Duodenal mucosa (tissue), 2 donors: ENCODE data around the gene BMPR1B.

ENCODE experiments used
- H3K27ac ChIP-seq: one replicate; pipeline ENCODE4 v1.7.0; 2013; ENCODE audit warnings: low read depth, low read length
- H3K27me3 ChIP-seq, 2 donors: one replicate each; pipeline ENCODE4 v1.7.0; 2013; ENCODE audit warnings: low read length in 2 of 2, control low read depth in 1 of 2; ENCODE audit not compliant: insufficient read depth in 2 of 2, control insufficient read depth in 1 of 2
- H3K36me3 ChIP-seq, 2 donors: one replicate each; pipeline ENCODE4 v1.7.0; 2013; ENCODE audit warnings: low read length in 2 of 2, control low read depth in 1 of 2; ENCODE audit not compliant: insufficient read depth in 2 of 2, control insufficient read depth in 1 of 2
- H3K4me1 ChIP-seq, 2 donors: one replicate each; pipeline ENCODE4 v1.7.0; 2013; ENCODE audit warnings: low read length in 2 of 2, control low read depth in 1 of 2; ENCODE audit not compliant: insufficient read depth in 2 of 2, control insufficient read depth in 1 of 2
- H3K4me3 ChIP-seq, 2 donors: one replicate each; pipeline ENCODE4 v1.7.0; 2013; ENCODE audit warnings: low read length in 2 of 2, low read depth in 1 of 2
- H3K9ac ChIP-seq, 2 donors: one replicate each; pipeline ENCODE4 v1.7.0; 2013; ENCODE audit warnings: low read length in 2 of 2, low read depth in 1 of 2
- H3K9me3 ChIP-seq, 2 donors: one replicate each; pipeline ENCODE4 v1.7.0; 2013; ENCODE audit warnings: low read length in 2 of 2, control low read depth in 1 of 2; ENCODE audit not compliant: control insufficient read depth in 1 of 2

BMPR1B gene

DNA sequence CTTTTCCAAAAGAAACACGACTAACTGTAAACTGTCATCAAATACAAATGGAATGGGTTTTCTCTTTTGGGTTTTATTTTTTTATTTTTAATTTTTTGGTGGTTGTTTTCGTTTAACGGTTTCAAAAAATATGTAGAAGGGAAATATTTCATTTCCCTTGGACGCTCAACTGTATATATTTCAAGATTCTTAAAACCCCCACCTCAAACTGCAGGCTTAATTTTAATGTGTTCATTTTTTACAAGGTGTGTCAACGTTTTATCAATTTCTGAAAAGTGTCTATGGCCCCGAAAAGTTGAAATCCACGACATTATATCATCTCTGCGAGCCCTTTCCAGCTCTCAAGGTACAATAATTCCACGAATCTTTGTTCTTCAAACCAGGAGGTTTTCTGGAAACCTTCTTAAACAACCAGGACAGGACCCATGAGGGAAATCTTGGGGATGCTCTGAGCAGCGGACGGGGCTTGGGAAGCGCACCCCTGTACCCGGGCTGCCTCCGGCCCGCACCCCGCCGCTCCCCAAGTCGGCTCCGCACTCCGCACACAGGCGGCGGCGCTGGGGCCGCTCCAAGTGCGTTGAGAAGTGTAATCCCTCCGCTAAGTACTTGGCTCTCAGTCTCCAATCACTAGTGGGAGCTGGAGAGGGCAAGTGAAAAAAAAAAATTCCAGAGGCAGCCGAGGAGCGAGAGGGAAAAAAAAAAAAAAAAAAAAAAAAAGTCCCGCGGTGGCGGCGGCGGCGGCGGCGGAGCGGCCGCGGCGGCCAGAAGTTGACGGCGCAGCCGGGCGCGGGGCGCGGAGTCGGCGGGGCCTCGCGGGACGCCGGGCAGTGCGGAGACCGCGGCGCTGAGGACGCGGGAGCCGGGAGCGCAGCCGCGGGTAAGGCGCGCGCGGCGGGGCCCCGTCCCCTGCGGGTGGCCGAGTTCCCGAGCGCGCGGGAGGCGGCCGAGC lies at the start of gene BMPR1B:
BMPR1B (plus strand) TSS at position 764 of the 949 bp plus-strand sequence. CDS start 346,470 bp downstream, outside the sequence.
- Histone ChIP-seq H3K4me3 (peak within 1 kb of the TSS; percentile 35 to 48), H3K27me3 (peaks cover 67 to 68% of the 10 kb centered on the region in 2 donors), H3K27ac (no peak within 1 kb of the TSS), H3K9me3 (no peaks in the 10 kb centered on the region), H3K4me1 (peaks cover 3 to 7% of the 10 kb centered on the region in 2 donors), H3K36me3 (no peaks in the 10 kb centered on the region), H3K9ac (no peak within 1 kb of the TSS)

GRCh38 chr4:94711635-94712034 lies 46.1 kb upstream of the BMPR1B start:
- H3K4me1 ChIP-seq: no peaks in the 10 kb centered on the region
- H3K27ac ChIP-seq: no peak overlapping the region
- no peak overlapping the region for H3K4me3 ChIP-seq
- H3K36me3 ChIP-seq: no peaks in the 10 kb centered on the region
- no peak overlapping the region for H3K9ac ChIP-seq
- H3K9me3 ChIP-seq: no peaks in the 10 kb centered on the region
- no peaks in the 10 kb centered on the region for H3K27me3 ChIP-seq

DNA sequence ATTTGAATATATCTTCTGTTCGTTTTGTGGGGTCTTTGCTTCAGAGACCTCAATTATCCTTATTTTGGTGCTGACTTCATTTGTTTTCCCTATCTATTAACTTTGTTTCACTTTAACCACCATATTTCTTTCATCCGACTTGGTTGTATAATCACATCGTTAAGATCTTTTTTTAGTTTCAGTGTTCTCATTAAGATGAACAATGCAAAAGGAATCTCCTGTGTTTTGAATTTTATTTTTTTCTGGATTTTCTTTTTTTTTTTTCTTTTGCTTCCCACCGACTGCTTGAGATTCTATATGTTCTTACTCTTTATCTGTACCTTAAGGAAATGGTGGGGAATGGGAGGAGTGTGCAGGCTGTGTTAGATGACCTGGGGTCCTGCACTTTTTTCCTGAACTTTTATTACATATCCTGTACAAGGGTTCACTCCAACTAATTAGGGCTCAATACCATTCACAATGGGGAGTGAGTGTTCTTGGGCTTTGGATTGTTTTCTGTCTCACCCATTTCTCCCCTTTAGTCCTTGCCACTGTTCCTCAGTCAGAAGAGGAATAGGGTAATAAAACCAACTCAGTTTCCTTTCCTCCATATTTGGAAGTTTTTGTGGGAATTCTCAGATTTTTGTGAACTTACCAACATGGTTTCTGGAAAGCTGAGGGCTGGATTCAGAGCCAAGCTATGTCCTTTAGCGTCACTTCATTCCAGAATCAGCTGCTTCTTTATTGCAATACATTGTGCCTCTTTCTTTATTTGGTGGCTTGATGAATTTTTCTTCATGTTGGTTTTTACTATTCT lies 43.2 kb upstream of the BMPR1B start:
- Histone ChIP-seq H3K9ac (no peak overlapping the region), H3K27me3 (no peaks in the 10 kb centered on the region), H3K27ac (no peak overlapping the region), H3K4me1 (no peaks in the 10 kb centered on the region), H3K36me3 (no peaks in the 10 kb centered on the region), H3K9me3 (no peaks in the 10 kb centered on the region), H3K4me3 (no peak overlapping the region)

DNA sequence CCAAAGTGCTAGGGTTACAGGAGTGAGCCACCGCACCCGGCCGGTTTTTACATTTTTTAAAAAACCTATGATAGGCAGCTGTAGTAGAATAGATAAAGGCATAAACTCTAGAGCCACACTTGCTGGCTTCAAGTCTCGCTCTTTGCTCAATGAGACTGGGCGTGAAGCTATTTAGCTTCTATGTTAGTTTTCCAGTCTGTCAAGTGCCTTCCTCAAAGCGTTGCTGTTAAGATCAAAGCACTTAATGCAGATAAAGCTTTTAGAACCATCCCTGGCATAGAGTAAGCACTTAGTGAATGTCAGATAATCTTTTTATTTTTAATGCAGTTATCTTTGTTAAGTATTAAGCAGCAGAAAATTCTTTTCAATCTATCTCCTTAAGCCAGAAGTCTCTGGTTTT lies 42.0 kb upstream of the BMPR1B start:
- Histone ChIP-seq H3K36me3 (no peaks in the 10 kb centered on the region), H3K27ac (no peak overlapping the region), H3K9ac (no peak overlapping the region), H3K4me3 (no peak overlapping the region), H3K4me1 (no peaks in the 10 kb centered on the region), H3K9me3 (no peaks in the 10 kb centered on the region), H3K27me3 (no peaks in the 10 kb centered on the region)

DNA sequence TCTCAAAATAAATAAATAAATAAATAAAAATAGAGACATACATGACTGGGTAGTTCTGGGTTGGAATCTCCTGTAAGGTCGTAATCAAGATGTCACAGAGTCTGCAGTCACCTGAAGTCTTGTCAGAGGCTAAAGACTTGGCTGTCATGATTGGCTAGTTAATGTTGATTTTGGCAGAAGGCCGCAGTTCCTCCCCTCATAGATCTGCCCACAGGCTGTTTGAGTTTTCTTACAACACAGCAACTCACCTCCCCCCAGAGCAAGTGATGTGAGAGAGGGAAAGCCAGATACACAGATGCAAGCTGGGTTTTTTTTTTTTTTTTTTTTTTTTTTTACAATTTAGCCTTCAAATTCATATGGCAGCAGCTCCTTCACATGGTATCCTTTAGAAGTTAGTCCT lies 36.4 kb upstream of the BMPR1B start:
- Histone ChIP-seq H3K4me1 (no peaks in the 10 kb centered on the region), H3K27me3 (peaks cover 0 to under 1% of the 10 kb centered on the region in 2 donors), H3K9me3 (no peaks in the 10 kb centered on the region), H3K27ac (no peak overlapping the region), H3K36me3 (no peaks in the 10 kb centered on the region), H3K4me3 (no peak overlapping the region), H3K9ac (no peak overlapping the region)

- H3K4me1 ChIP-seq: no peaks in the 10 kb centered on the region
- no peak overlapping the region for H3K27ac ChIP-seq
- no peaks in the 10 kb centered on the region for H3K36me3 ChIP-seq
- no peaks in the 10 kb centered on the region for H3K9me3 ChIP-seq
- no peak overlapping the region for H3K4me3 ChIP-seq
- H3K9ac ChIP-seq: no peak overlapping the region
- H3K27me3 ChIP-seq: peaks cover 0 to 2% of the 10 kb centered on the region in 2 donors
Observed at GRCh38 chr4:94722270-94722669, 35.5 kb upstream of the BMPR1B start.

- Histone ChIP-seq H3K27ac (no peak overlapping the region), H3K36me3 (no peaks in the 10 kb centered on the region), H3K9me3 (no peaks in the 10 kb centered on the region), H3K9ac (no peak overlapping the region), H3K27me3 (peaks cover 0 to 2% of the 10 kb centered on the region in 2 donors), H3K4me1 (no peaks in the 10 kb centered on the region), H3K4me3 (no peak overlapping the region)
Observed at GRCh38 chr4:94722748-94723147, 35.0 kb upstream of the BMPR1B start.

DNA sequence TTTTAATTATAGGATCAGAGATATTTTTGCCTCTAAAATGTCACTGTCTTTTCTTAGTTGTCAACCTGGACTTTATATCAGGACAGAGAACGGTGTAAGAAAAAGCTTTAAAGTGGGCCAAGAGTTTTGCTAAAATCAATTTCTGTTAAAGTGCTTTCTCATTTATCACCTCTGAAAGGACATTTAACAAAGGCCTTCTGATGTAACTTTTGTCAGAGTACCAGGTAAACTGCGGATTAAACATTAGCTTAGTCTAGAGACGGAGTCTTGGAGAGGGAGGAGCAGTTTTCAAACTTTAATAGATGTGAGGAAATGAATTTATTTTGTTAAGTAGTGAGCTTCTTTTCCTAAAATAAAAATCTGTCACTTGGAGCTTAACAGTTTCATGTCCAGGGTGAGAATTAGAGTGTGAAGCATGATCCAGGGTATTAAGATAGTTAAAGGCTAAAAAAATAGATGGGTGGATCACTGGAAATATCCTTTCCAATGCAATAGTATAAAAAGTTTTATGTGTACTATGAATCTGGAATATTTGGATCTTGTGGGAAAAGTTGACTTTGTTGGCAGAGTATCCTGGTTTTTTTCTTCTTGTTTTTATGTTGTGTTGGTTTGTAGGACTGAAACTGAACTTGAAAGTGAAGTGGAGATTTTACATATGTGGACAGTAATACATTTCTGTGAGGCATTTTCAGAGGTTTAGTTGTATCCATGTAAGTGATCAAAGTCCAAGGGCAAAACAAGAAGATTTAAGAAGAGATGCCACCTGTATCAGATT lies 33.6 kb upstream of the BMPR1B start:
- H3K27me3 ChIP-seq: peaks cover 0 to 2% of the 10 kb centered on the region in 2 donors

GRCh38 chr4:94726524-94727123 lies 31.1 kb upstream of the BMPR1B start:
- no peak overlapping the region for H3K9ac ChIP-seq
- no peak overlapping the region for H3K4me3 ChIP-seq
- H3K27ac ChIP-seq: no peak overlapping the region
- no peaks in the 10 kb centered on the region for H3K4me1 ChIP-seq
- no peaks in the 10 kb centered on the region for H3K36me3 ChIP-seq
- peaks cover 0 to 2% of the 10 kb centered on the region in 2 donors for H3K27me3 ChIP-seq
- H3K9me3 ChIP-seq: no peaks in the 10 kb centered on the region

More for the DNA sequence above, 33.6 kb upstream of the BMPR1B start:
- Histone ChIP-seq H3K9ac (no peak overlapping the region), H3K9me3 (no peaks in the 10 kb centered on the region), H3K4me1 (no peaks in the 10 kb centered on the region), H3K36me3 (no peaks in the 10 kb centered on the region), H3K27ac (no peak overlapping the region), H3K4me3 (no peak overlapping the region)
